Transverse colon (tissue), 4 donors: ENCODE data around the gene SCIN.

Experiments used
- CTCF ChIP-seq, 5 experiments: fragments of 200-600 bp in 3 of 5; fragments of 450-650 bp in 2 of 5; sonication (generic) in 3 of 5; IDR thresholded peaks; 1 replicate in 2 of 5; 2 replicates in 3 of 5; pipeline ENCODE4 v1.5.1; 2016 to 2017; ENCODE audit warnings: antibody characterized with exemption in 5 of 5, inconsistent platforms in 3 of 5, mild to moderate bottlenecking in 2 of 5, moderate library complexity in 1 of 5
- EP300 ChIP-seq: sonication (generic); formaldehyde crosslinking; IDR thresholded peaks from one replicate; pipeline ENCODE4 v1.6.1; 2017; ENCODE audit warnings: antibody characterized with exemption, low read depth
- POLR2A ChIP-seq: fragments of 450-650 bp; IDR thresholded peaks from one replicate; pipeline ENCODE4 v1.6.1; 2016; ENCODE audit warnings: antibody characterized with exemption, mild to moderate bottlenecking, moderate library complexity
- POLR2AphosphoS5 ChIP-seq, 3 donors: sonication (generic); formaldehyde crosslinking; IDR thresholded peaks; one replicate each; pipeline ENCODE4 v1.6.1; 2016; ENCODE audit warnings: antibody characterized with exemption in 3 of 3

GRCh38 chr7:12534046-12534445 lies 36.5 kb upstream of the SCIN start:
- TF ChIP-seq POLR2A (no peak), CTCF (IDR thresholded peaks at IDR 0.05) (no peak), POLR2AphosphoS5 (IDR thresholded peaks at IDR 0.05) (no peak), EP300 (no peak)
